Activated CD4-positive, alpha-beta T cell treated with anti-CD3 and anti-CD28 coated beads, Interleukin-2, amount 10 ng/mL, durations not matched to agents 7 days and 5 days (primary cell): ENCODE data around the gene UIMC1. TPM values are rescaled to one million over a fixed set of nuclear protein-coding genes. Genes with fewer than 3 reads are reported as not detected.
A peak's percentile ranks its signal among the peaks of the same experiment; 100 is the strongest.

Experiments
- CTCF ChIA-PET: fragments of 350-600 bp; sonication (Branson Sonifier 250); formaldehyde crosslinking; loops from one replicate; lab custom pipeline; 2021; ENCODE audit warnings: antibody characterized with exemption; lab: Charles Lee
- POLR2A ChIA-PET: fragments of 350-600 bp; sonication (Branson Sonifier 250); formaldehyde crosslinking; loops from one replicate; lab custom pipeline; 2021; ENCODE audit warnings: antibody characterized with exemption; lab: Charles Lee
- DNase-seq: peaks from one replicate; pipeline ENCODE4 v3.0.0-alpha.2; 2020
- H3K27ac Mint-ChIP-seq: one replicate; pipeline ENCODE4 v1.8.0; 2021; ENCODE audit warnings: mild to moderate bottlenecking, moderate library complexity, mixed read lengths
- H3K27me3 Mint-ChIP-seq: one replicate; pipeline ENCODE4 v1.8.0; 2021; ENCODE audit warnings: mixed read lengths
- H3K36me3 Mint-ChIP-seq: one replicate; pipeline ENCODE4 v1.8.0; 2021; ENCODE audit warnings: low read depth, mixed read lengths
- H3K4me1 Mint-ChIP-seq: one replicate; pipeline ENCODE4 v1.8.0; 2021; ENCODE audit warnings: mixed read lengths
- H3K4me3 Mint-ChIP-seq: one replicate; pipeline ENCODE4 v1.8.0; 2021; ENCODE audit warnings: mild to moderate bottlenecking, moderate library complexity, mixed read lengths
- H3K9me3 Mint-ChIP-seq: one replicate; pipeline ENCODE4 v1.8.0; 2021; ENCODE audit warnings: mixed read lengths
- total RNA-seq, 2 experiments: library from RNA; stranded (reverse); gene quantifications; one replicate each; pipeline ENCODE4 v1.2.3, GENCODE V29; 2021

Gene UIMC1
- total RNA-seq, 2 experiments from 2014 or later = 49.3 to 53.0 TPM

GRCh38 chr5:176908675-176909368 is 97.8 kb downstream of the UIMC1 start:
- no peaks in the 10 kb centered on the region for H3K9me3 Mint-ChIP-seq
- H3K4me1 Mint-ChIP-seq = no peaks in the 10 kb centered on the region
- peaks cover 46% of the 10 kb centered on the region for H3K36me3 Mint-ChIP-seq
- DNase-seq = no peak
- no peak overlapping the region for H3K27ac Mint-ChIP-seq
- POLR2A ChIA-PET = no interaction called here
- no peaks in the 10 kb centered on the region for H3K27me3 Mint-ChIP-seq
- CTCF ChIA-PET = interaction anchor here (0.6 kb wide), 1 partner anchor 99 kb away, joined by 4 read pairs; no protein-coding TSS in a partner anchor
- H3K4me3 Mint-ChIP-seq = no peak overlapping the region

- H3K36me3 Mint-ChIP-seq = peaks cover 55% of the 10 kb centered on the region
- CTCF ChIA-PET = no interaction called here
- no peak overlapping the region for H3K4me3 Mint-ChIP-seq
- no peaks in the 10 kb centered on the region for H3K9me3 Mint-ChIP-seq
- no peak for DNase-seq
- peaks cover 2% of the 10 kb centered on the region for H3K4me1 Mint-ChIP-seq
- H3K27me3 Mint-ChIP-seq = no peaks in the 10 kb centered on the region
- POLR2A ChIA-PET = no interaction called here
- H3K27ac Mint-ChIP-seq = no peak overlapping the region
These were observed 99.8 kb downstream of the UIMC1 start for GRCh38 chr5:176906796-176907195.

DNA sequence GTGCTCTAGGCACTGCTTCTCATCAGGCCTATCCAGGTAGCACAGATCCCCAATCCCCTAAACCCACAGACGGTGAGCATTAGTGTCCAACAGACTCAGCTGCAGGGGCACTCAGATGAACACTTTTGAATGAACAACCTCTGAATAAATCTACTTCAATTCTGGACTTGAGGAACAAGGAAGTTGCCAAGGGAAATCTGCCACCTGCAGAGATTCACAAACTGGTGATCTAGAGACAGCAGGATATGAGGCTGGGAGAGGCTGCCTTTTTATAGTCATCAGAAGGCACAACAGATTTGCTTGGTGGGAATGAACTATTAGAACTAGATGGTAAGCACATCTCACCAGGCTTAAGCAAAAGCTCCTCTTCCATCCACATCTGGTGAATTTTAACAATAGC is 100.5 kb downstream of the UIMC1 start:
- no peak overlapping the region for H3K4me3 Mint-ChIP-seq
- H3K27ac Mint-ChIP-seq = no peak overlapping the region
- no peaks in the 10 kb centered on the region for H3K27me3 Mint-ChIP-seq
- ChIA-PET CTCF (no interaction called here), POLR2A (no interaction called here)
- peaks cover 57% of the 10 kb centered on the region for H3K36me3 Mint-ChIP-seq
- H3K4me1 Mint-ChIP-seq = peaks cover 3% of the 10 kb centered on the region
- no peaks in the 10 kb centered on the region for H3K9me3 Mint-ChIP-seq
- DNase-seq = no peak

DNA sequence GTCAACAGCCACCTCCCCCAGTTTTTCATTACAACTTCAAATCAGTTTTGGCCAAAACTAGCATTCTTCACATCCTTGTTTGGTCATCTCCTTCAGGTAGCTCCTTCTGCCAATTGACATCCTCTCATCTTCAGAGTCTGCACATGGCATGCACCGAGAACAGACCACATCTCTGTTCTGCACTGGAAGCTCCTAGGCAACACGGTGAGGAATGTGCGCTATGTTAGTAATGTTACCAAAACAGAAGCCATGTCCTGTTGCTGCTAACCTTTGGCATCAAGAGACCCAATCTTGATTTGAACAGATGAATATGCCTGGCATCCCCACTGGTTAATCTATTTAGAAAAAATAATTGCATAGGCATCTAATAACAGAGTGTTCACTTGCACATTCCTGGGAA is 102.3 kb downstream of the UIMC1 start:
- CTCF ChIA-PET = interaction anchor here (1.0 kb wide), 1 partner anchor 14 kb away, joined by 3 read pairs; no protein-coding TSS in a partner anchor

GRCh38 chr5:176902911-176903664 is 103.5 kb downstream of the UIMC1 start:
- Mint-ChIP-seq H3K4me3 (no peak overlapping the region), H3K27ac (no peak overlapping the region), H3K36me3 (peaks cover 48% of the 10 kb centered on the region), H3K27me3 (no peaks in the 10 kb centered on the region), H3K9me3 (no peaks in the 10 kb centered on the region), H3K4me1 (peaks cover 17% of the 10 kb centered on the region)
- CTCF ChIA-PET = interaction anchor here (0.7 to 2.0 kb wide), 5 partner anchors 8 to 69 kb away, joined by 3 to 10 read pairs (median 3); no protein-coding TSS in a partner anchor
- no peak for DNase-seq
- POLR2A ChIA-PET = no interaction called here

More for the DNA sequence above, 102.3 kb downstream of the UIMC1 start:
- Mint-ChIP-seq H3K27ac (no peak overlapping the region), H3K36me3 (peaks cover 54% of the 10 kb centered on the region), H3K27me3 (no peaks in the 10 kb centered on the region), H3K4me1 (peaks cover 13% of the 10 kb centered on the region), H3K9me3 (no peaks in the 10 kb centered on the region), H3K4me3 (no peak overlapping the region)
- POLR2A ChIA-PET = no interaction called here
- DNase-seq = no peak

GRCh38 chr5:176902102-176902814 is 104.3 kb downstream of the UIMC1 start:
- Mint-ChIP-seq H3K9me3 (no peaks in the 10 kb centered on the region), H3K36me3 (peaks cover 44% of the 10 kb centered on the region), H3K27ac (no peak overlapping the region), H3K27me3 (no peaks in the 10 kb centered on the region), H3K4me3 (no peak overlapping the region), H3K4me1 (peaks cover 17% of the 10 kb centered on the region)
- no peak for DNase-seq
- ChIA-PET POLR2A (no interaction called here), CTCF (interaction anchor here (0.7 to 2.0 kb wide), 4 partner anchors 9 to 68 kb away, joined by 3 to 10 read pairs (median 3); no protein-coding TSS in a partner anchor)

DNA sequence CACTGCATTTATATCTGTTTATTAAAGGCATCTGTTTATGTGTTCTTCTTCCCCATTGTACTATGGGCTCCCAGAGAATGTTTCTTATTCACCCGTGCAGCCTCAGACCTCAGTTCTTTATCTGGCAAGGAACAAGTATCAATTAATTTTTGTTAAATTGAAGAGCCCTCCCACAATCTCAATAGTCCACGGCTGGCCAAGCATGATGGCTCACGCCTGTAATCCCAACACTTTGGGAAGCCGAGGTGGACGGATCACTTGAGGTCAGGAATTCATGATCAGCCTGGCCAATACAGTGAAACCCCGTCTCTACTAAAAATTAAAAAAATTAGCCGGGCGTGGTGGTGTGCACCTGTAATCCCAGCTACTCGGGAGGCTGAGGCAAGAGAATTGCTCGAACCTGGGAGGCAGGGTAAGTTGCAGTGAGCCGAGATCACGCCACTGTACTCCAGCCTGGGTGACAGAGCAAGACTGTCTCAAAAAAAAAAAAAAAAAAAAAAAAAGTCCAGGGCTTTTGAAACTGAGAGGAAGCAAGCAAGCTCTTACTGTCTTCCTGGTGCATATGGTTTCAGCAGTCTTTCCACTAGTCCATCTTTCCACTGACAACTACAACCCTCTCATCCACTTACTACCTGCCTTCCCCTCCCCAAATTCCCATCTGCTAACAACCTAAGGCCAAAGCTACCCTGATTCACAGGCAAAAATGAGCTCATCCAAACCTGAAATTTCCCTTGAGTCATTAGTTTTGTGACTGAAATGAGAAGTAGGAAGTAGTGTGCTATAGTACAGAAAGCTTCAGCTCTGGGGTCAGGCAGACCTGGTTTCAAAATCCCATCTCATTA is 105.1 kb downstream of the UIMC1 start:
- no peak for DNase-seq
- Mint-ChIP-seq H3K9me3 (no peaks in the 10 kb centered on the region), H3K27ac (no peak overlapping the region), H3K36me3 (peaks cover 37% of the 10 kb centered on the region), H3K4me1 (peaks cover 17% of the 10 kb centered on the region), H3K4me3 (no peak overlapping the region), H3K27me3 (no peaks in the 10 kb centered on the region)
- CTCF ChIA-PET = interaction anchor here (2.0 kb wide), 1 partner anchor 9 kb away, joined by 10 read pairs; no protein-coding TSS in a partner anchor
- POLR2A ChIA-PET = no interaction called here

GRCh38 chr5:176900780-176901204 is 105.8 kb downstream of the UIMC1 start:
- POLR2A ChIA-PET = no interaction called here

GRCh38 chr5:176899946-176900779 is 106.4 kb downstream of the UIMC1 start:
- ChIA-PET POLR2A (no interaction called here), CTCF (interaction anchor here (1.1 kb wide), 1 partner anchor 134 kb away, joined by 4 read pairs; no protein-coding TSS in a partner anchor)
- DNase-seq = no peak
- Mint-ChIP-seq H3K27ac (no peak overlapping the region), H3K36me3 (peaks cover 25% of the 10 kb centered on the region), H3K4me1 (peaks cover 19% of the 10 kb centered on the region), H3K9me3 (no peaks in the 10 kb centered on the region), H3K27me3 (no peaks in the 10 kb centered on the region), H3K4me3 (no peak overlapping the region)

More at GRCh38 chr5:176900780-176901204, 105.8 kb downstream of the UIMC1 start:
- Mint-ChIP-seq H3K27me3 (no peaks in the 10 kb centered on the region), H3K36me3 (peaks cover 31% of the 10 kb centered on the region), H3K4me1 (peaks cover 19% of the 10 kb centered on the region), H3K27ac (no peak overlapping the region), H3K9me3 (no peaks in the 10 kb centered on the region), H3K4me3 (no peak overlapping the region)
- CTCF ChIA-PET = interaction anchor here (2.0 kb wide), 1 partner anchor 10 kb away, joined by 10 read pairs; no protein-coding TSS in a partner anchor
- DNase-seq = no peak

DNA sequence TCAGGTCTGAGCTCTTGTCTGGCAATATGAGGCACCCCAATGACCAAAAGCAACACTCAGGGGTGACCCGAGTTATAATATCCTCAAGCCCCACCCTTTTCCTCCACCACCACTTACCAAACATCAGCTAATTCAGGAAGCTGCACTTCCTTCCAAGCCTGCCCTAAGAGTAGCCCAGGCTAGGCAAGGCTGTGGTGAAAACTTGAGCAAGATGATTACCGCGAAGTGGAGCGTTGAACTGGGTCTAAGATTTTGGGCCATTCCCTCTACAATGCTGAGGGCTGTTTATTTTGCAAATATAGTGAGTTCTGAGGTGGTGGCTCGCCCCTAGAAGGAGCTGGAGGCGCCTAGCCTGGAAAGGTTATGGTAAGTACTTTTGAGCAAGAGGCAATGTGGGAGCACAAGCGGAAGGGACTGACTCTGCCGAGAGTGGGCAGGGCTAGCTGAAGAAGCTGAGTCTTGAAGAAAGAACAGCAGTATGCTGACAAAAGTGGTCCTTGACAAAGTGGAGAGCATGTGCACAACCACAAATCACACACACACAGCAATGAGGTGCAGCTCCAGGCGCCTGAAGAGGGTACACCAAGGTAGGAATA is 107.2 kb downstream of the UIMC1 start, which contains the start of gene HK3:
Gene HK3 (minus strand): TSS at position 51 of the 596 bp plus-strand sequence. CDS start 3,187 bp downstream, outside the sequence.
- Mint-ChIP-seq H3K27me3 (no peaks in the 10 kb centered on the region), H3K4me1 (peaks cover 19% of the 10 kb centered on the region), H3K36me3 (peaks cover 19% of the 10 kb centered on the region), H3K27ac (peak within 1 kb of the TSS; percentile 3), H3K9me3 (no peaks in the 10 kb centered on the region), H3K4me3 (no peak within 1 kb of the TSS)
- CTCF ChIA-PET = interaction anchor here (1.1 to 1.4 kb wide), 4 partner anchors 16 to 134 kb away, joined by 3 to 6 read pairs (median 4); no protein-coding TSS in a partner anchor
- POLR2A ChIA-PET = no interaction called here
- no peak for DNase-seq

GRCh38 chr5:176897263-176897662 is 109.3 kb downstream of the UIMC1 start:
- POLR2A ChIA-PET = no interaction called here
- peaks cover 18% of the 10 kb centered on the region for H3K4me1 Mint-ChIP-seq
- CTCF ChIA-PET = interaction anchor here (1.3 to 1.8 kb wide), 2 partner anchors 11 to 239 kb away, joined by 3 to 6 read pairs; no protein-coding TSS in a partner anchor

More at GRCh38 chr5:176897263-176897662, 109.3 kb downstream of the UIMC1 start:
- Mint-ChIP-seq H3K4me3 (no peak overlapping the region), H3K27me3 (no peaks in the 10 kb centered on the region), H3K27ac (no peak overlapping the region), H3K9me3 (no peaks in the 10 kb centered on the region), H3K36me3 (peaks cover 7% of the 10 kb centered on the region)
- DNase-seq = no peak
